Uterus (tissue), 4 donors: Measurements from ENCODE around the gene CERS5. TPM values are rescaled to one million over a fixed set of nuclear protein-coding genes. Genes with fewer than 3 reads are reported as not detected.

Experiments
- DNase-seq, 2 donors: peaks; one replicate each; pipeline ENCODE4 v3.0.0-alpha.2; 2019 to 2020
- H3K27ac ChIP-seq, 2 donors: fragments of 200-600 bp; sonication (generic); 1 replicate in 1 of 2; 2 replicates in 1 of 2; pipeline ENCODE4 v1.5.1; 2016 to 2018
- H3K27me3 ChIP-seq, 2 donors: fragments of 200-600 bp; sonication (generic); one replicate each; pipeline ENCODE4 v1.5.1; 2018 to 2019; ENCODE audit warnings: control low read depth in 1 of 2
- H3K36me3 ChIP-seq, 2 donors: fragments of 200-600 bp; sonication (generic); one replicate each; pipeline ENCODE4 v1.5.1; 2019; ENCODE audit warnings: control low read depth in 1 of 2
- H3K4me1 ChIP-seq, 2 donors: fragments of 200-600 bp; sonication (generic); one replicate each; pipeline ENCODE4 v1.5.1; 2018 to 2019; ENCODE audit warnings: control low read depth in 1 of 2
- H3K4me3 ChIP-seq, 2 donors: fragments of 200-600 bp; sonication (generic); 1 replicate in 1 of 2; 2 replicates in 1 of 2; pipeline ENCODE4 v1.5.1; 2018 to 2019; ENCODE audit warnings: mild to moderate bottlenecking in 1 of 2
- H3K9me3 ChIP-seq, 2 donors: fragments of 200-600 bp; sonication (generic); one replicate each; pipeline ENCODE4 v1.5.1; 2019; ENCODE audit warnings: control low read depth in 1 of 2
- CTCF ChIP-seq, 4 experiments: fragments of 200-600 bp in 2 of 4; fragments of 450-650 bp in 2 of 4; sonication (generic) in 2 of 4; IDR thresholded peaks; one replicate each; pipeline ENCODE4 v1.5.1; 2016 to 2019; ENCODE audit warnings: antibody characterized with exemption in 4 of 4, mild to moderate bottlenecking in 2 of 4, moderate library complexity in 1 of 4
- POLR2A ChIP-seq, 2 donors: fragments of 450-650 bp; IDR thresholded peaks; one replicate each; pipeline ENCODE4 v1.6.1; 2016; ENCODE audit warnings: antibody characterized with exemption in 2 of 2, mild to moderate bottlenecking in 1 of 2, moderate library complexity in 1 of 2
- intact Hi-C: fragments of 100-400 bp; cut with DNase I; formaldehyde crosslinking; loops from one replicate; pipeline ENCODE4 v1.15.1; 2023; ENCODE audit warnings: low total_unique reads
- total RNA-seq, 4 donors: library from RNA; depleted of rRNA in 3 of 4; stranded (reverse); fragments of >200 nt in 3 of 4; gene quantifications; one replicate each; pipeline versions ENCODE4 v1.1.0 to v1.2.4, GENCODE V29; 2014 to 2023
- donor health status: DM: yes; HTN: yes; CAD: no.

Gene CERS5
- 10 to 100 TPM in 3 of 4 donors, 1 to 10 TPM in 1; 9.1 to 73.9 (median 40.5) TPM for total RNA-seq

GRCh38 chr12:50167049-50167828, at the start of gene CERS5:
TSS of gene CERS5 (minus strand) at chr12:50167369. CDS start at chr12:50167297, 72 bp downstream.
- peak; percentile 99 for DNase-seq
- H3K4me3 ChIP-seq: peak within 1 kb of the TSS; percentile 63 to 78
- H3K27me3 ChIP-seq: no peaks in the 10 kb centered on the region
- peak in 3 of 4 experiments; percentile 14 to 44 (median 31) for TF ChIP-seq CTCF (IDR thresholded peaks at IDR 0.05)
- peak; percentile 77 to 83 for TF ChIP-seq POLR2A (IDR thresholded peaks at IDR 0.05)
- intact Hi-C loops: no loop called here
- no peaks in the 10 kb centered on the region for H3K36me3 ChIP-seq
- H3K4me1 ChIP-seq: no peaks in the 10 kb centered on the region
- no peaks in the 10 kb centered on the region for H3K9me3 ChIP-seq
- peak within 1 kb of the TSS; percentile 91 to 93 for H3K27ac ChIP-seq

- intact Hi-C loops: no loop called here
- Histone ChIP-seq H3K27ac (no peak overlapping the region), H3K4me3 (no peak overlapping the region), H3K4me1 (peaks cover 5 to 7% of the 10 kb centered on the region in 2 donors), H3K27me3 (no peaks in the 10 kb centered on the region), H3K36me3 (no peaks in the 10 kb centered on the region), H3K9me3 (no peaks in the 10 kb centered on the region)
- no peak for TF ChIP-seq POLR2A (IDR thresholded peaks at IDR 0.05)
- no peak for TF ChIP-seq CTCF (IDR thresholded peaks at IDR 0.05)
- no peak for DNase-seq
These were observed 47.9 kb upstream of the CERS5 start for GRCh38 chr12:50215033-50215432.

GRCh38 chr12:50214018-50214417, 46.8 kb upstream of the CERS5 start:
- TF ChIP-seq POLR2A (IDR thresholded peaks at IDR 0.05): no peak
- TF ChIP-seq CTCF (IDR thresholded peaks at IDR 0.05): no peak
- H3K4me3 ChIP-seq: no peak overlapping the region
- DNase-seq: no peak
- no peaks in the 10 kb centered on the region for H3K27me3 ChIP-seq
- peaks cover 5 to 7% of the 10 kb centered on the region in 2 donors for H3K4me1 ChIP-seq
- no peak overlapping the region for H3K27ac ChIP-seq
- intact Hi-C loops: no loop called here
- no peaks in the 10 kb centered on the region for H3K36me3 ChIP-seq
- H3K9me3 ChIP-seq: no peaks in the 10 kb centered on the region

GRCh38 chr12:50213439-50213838, 46.3 kb upstream of the CERS5 start:
- H3K27ac ChIP-seq: no peak overlapping the region
- peaks cover 5 to 7% of the 10 kb centered on the region in 2 donors for H3K4me1 ChIP-seq
- H3K36me3 ChIP-seq: no peaks in the 10 kb centered on the region
- no peak overlapping the region for H3K4me3 ChIP-seq
- DNase-seq: no peak
- intact Hi-C loops: no loop called here
- TF ChIP-seq CTCF (IDR thresholded peaks at IDR 0.05) (no peak), POLR2A (IDR thresholded peaks at IDR 0.05) (no peak)
- no peaks in the 10 kb centered on the region for H3K27me3 ChIP-seq
- H3K9me3 ChIP-seq: no peaks in the 10 kb centered on the region

GRCh38 chr12:50212071-50212467, 44.9 kb upstream of the CERS5 start:
- no peaks in the 10 kb centered on the region for H3K9me3 ChIP-seq
- intact Hi-C loops: no loop called here
- no peak for TF ChIP-seq POLR2A (IDR thresholded peaks at IDR 0.05)
- TF ChIP-seq CTCF (IDR thresholded peaks at IDR 0.05): no peak
- no peak for DNase-seq
- no peaks in the 10 kb centered on the region for H3K36me3 ChIP-seq
- H3K4me1 ChIP-seq: peaks cover 5 to 7% of the 10 kb centered on the region in 2 donors
- H3K27ac ChIP-seq: peak overlapping the region; percentile 45 to 74
- H3K27me3 ChIP-seq: no peaks in the 10 kb centered on the region
- no peak overlapping the region for H3K4me3 ChIP-seq
